ENCODE measurements around the gene ELOVL7. TPM values are rescaled to one million over a fixed set of nuclear protein-coding genes. Genes with fewer than 3 reads are reported as not detected.

Gene ELOVL7
- polyA plus RNA-seq, 1 experiment = 0.02 TPM

DNA sequence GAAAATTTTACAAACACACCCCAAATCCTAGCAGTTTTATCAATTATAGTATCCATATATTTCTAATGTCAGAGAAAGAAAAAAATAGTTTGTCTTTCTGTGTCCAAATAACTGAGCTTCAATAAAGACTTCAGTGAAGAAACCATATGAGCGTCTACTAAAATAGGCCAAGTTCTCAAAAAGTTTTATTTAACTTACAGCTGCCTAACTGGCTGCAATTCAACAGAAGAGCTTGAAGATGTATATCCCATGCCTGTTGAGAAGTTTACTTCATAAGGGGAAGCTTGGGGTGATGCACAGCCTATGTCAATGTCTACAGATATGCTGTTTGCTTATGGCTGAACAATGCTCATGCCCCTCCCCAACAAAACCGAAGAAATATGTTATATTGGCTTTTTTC lies 43.7 kb upstream of the ELOVL7 start:
- H3K4me3 ChIP-seq (ENCODE audit: low read depth, low read length) = no peak overlapping the region
- TF ChIP-seq, protein P1, sequence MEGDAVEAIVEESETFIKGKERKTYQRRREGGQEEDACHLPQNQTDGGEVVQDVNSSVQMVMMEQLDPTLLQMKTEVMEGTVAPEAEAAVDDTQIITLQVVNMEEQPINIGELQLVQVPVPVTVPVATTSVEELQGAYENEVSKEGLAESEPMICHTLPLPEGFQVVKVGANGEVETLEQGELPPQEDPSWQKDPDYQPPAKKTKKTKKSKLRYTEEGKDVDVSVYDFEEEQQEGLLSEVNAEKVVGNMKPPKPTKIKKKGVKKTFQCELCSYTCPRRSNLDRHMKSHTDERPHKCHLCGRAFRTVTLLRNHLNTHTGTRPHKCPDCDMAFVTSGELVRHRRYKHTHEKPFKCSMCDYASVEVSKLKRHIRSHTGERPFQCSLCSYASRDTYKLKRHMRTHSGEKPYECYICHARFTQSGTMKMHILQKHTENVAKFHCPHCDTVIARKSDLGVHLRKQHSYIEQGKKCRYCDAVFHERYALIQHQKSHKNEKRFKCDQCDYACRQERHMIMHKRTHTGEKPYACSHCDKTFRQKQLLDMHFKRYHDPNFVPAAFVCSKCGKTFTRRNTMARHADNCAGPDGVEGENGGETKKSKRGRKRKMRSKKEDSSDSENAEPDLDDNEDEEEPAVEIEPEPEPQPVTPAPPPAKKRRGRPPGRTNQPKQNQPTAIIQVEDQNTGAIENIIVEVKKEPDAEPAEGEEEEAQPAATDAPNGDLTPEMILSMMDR (IDR thresholded peaks at IDR 0.05; ENCODE audit: insufficient read depth, low read depth, low read length) = no peak
- CTCF ChIA-PET = interaction anchor here (0.5 to 1.2 kb wide), 2 partner anchors 35 to 70 kb away, joined by 3 read pairs; no protein-coding TSS in a partner anchor
- POLR2A ChIA-PET = no interaction called here
- no peak for DNase-seq (ENCODE audit: low read depth)
- no peaks in the 10 kb centered on the region for H3K36me3 ChIP-seq (ENCODE audit: control insufficient read depth, insufficient read depth, low read length)
- H3K27me3 ChIP-seq (ENCODE audit: control insufficient read depth, insufficient read depth, low read length) = no peaks in the 10 kb centered on the region

DNA sequence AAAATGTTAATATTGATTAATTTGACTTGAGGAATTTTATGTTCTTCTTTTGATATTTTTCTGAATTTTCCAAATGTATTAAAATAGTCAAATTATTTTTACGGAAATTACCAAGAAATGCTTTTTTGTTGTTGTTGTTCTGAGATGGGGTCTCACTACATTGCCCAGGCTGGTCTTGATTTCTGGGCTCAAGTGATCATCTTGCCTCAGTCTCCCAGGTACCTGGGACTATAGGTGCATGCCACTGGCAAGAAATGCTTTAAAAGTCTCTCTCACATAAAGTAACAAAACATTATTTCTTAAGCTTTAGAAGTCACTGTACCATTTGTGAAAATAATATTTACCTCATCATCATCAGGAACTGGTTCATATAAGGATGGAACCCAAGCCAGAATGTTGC lies 43.0 kb upstream of the ELOVL7 start:
- no peaks in the 10 kb centered on the region for H3K36me3 ChIP-seq (ENCODE audit: control insufficient read depth, insufficient read depth, low read length)
- DNase-seq (ENCODE audit: low read depth) = no peak
- CTCF ChIA-PET = interaction anchor here (1.2 kb wide), 1 partner anchor 35 kb away, joined by 3 read pairs; no protein-coding TSS in a partner anchor
- TF ChIP-seq, protein P1 (IDR thresholded peaks at IDR 0.05; ENCODE audit: insufficient read depth, low read depth, low read length) = no peak
- H3K27me3 ChIP-seq (ENCODE audit: control insufficient read depth, insufficient read depth, low read length) = no peaks in the 10 kb centered on the region
- H3K4me3 ChIP-seq (ENCODE audit: low read depth, low read length) = no peak overlapping the region
- POLR2A ChIA-PET = no interaction called here

DNA sequence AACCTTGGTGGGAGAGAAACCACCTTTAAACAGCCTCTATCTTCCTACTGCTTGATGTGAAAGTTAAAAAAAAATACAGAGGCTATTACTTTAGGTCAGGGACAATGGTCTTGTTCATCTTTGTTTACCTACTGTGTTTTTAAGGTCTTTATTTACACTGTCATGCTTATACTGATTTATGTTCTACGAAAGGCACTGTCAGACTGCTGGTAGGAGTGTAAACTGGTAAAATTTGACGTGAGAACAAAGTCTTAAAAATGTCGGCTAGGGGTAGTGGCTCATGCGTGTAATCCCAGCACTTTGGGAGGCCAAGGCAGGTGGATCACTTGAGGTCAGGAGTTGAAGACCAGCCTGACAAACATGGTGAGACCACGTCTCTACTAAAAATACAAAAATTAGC lies 42.1 kb upstream of the ELOVL7 start:
- DNase-seq (ENCODE audit: low read depth) = no peak
- ChIA-PET POLR2A (no interaction called here), CTCF (no interaction called here)
- no peak overlapping the region for H3K4me3 ChIP-seq (ENCODE audit: low read depth, low read length)
- no peaks in the 10 kb centered on the region for H3K36me3 ChIP-seq (ENCODE audit: control insufficient read depth, insufficient read depth, low read length)
- H3K27me3 ChIP-seq (ENCODE audit: control insufficient read depth, insufficient read depth, low read length) = no peaks in the 10 kb centered on the region
- TF ChIP-seq, protein P1 (IDR thresholded peaks at IDR 0.05; ENCODE audit: insufficient read depth, low read depth, low read length) = no peak

DNA sequence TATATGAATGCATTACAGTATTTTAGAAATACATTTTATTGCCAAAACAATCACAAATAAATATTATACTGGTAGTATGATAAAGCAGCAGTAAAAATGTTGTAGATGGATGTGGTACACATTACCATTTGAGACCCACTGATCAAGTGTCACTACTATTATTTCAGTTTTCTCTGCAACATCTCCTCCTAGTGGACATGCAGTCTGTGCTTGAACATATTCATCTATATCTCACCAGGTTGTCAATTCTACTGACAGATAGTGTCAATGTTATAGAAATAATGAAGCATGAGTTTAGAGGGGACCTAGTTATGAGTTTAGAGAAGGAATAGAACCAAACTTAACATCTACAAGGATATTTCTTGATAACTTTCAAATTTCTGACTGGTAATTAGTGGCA lies 39.2 kb upstream of the ELOVL7 start:
- no peaks in the 10 kb centered on the region for H3K27me3 ChIP-seq (ENCODE audit: control insufficient read depth, insufficient read depth, low read length)
- DNase-seq (ENCODE audit: low read depth) = no peak
- ChIA-PET CTCF (no interaction called here), POLR2A (no interaction called here)
- no peaks in the 10 kb centered on the region for H3K36me3 ChIP-seq (ENCODE audit: control insufficient read depth, insufficient read depth, low read length)
- no peak overlapping the region for H3K4me3 ChIP-seq (ENCODE audit: low read depth, low read length)
- TF ChIP-seq, protein P1 (IDR thresholded peaks at IDR 0.05; ENCODE audit: insufficient read depth, low read depth, low read length) = peak; percentile 41

DNA sequence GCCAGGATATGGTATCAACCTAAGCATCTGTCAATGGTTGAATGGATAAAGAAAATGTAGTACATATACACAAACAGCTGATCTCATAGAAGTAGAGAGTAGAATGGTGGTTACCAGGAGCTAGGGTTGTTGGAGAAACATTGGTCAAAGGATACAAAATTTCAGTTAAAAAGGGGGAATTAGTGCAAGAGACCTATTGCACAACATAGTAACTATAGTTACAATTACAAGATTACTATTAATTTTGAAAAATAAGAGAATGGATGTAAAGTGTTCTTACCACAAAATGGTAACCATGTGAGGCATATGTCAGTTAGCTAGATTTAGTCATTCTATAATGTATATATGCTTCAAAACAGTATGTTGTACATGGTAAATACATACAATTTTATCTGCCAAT lies 28.8 kb upstream of the ELOVL7 start:
- ChIA-PET POLR2A (no interaction called here), CTCF (no interaction called here)
- H3K36me3 ChIP-seq (ENCODE audit: control insufficient read depth, insufficient read depth, low read length) = no peaks in the 10 kb centered on the region
- DNase-seq (ENCODE audit: low read depth) = no peak
- H3K4me3 ChIP-seq (ENCODE audit: low read depth, low read length) = no peak overlapping the region
- TF ChIP-seq, protein P1 (IDR thresholded peaks at IDR 0.05; ENCODE audit: insufficient read depth, low read depth, low read length) = no peak
- H3K27me3 ChIP-seq (ENCODE audit: control insufficient read depth, insufficient read depth, low read length) = no peaks in the 10 kb centered on the region

All from BJ (cell line).